ENCODE results near the gene SPDYE2B. TPM values are rescaled to one million over a fixed set of nuclear protein-coding genes. Genes with fewer than 3 reads are reported as not detected.
A peak's percentile ranks its signal among the peaks of the same experiment; 100 is the strongest.
"Not testable (repeated sequence)": the region's sequence is repeated elsewhere in the genome, so short reads cannot be mapped to it uniquely, and the experiment has no call there.

The SPDYE2B gene
- polyA plus RNA-seq, 1 of the 3 experiments (the other 2 are of a cell fraction) = not detected

- H3K4me3 ChIP-seq (ENCODE audit: low read depth in 2 of 2, low read length in 1 of 2); H3K27ac ChIP-seq (ENCODE audit: low read depth in 2 of 2, low read length in 1 of 2); H3K4me1 ChIP-seq (ENCODE audit: control insufficient read depth in 1 of 2, insufficient read depth in 2 of 2, low read depth in 1 of 2, low read length in 1 of 2); H2AFZ ChIP-seq (ENCODE audit: low read depth); POLR2A ChIA-PET; H3K9me3 ChIP-seq; H3K36me3 ChIP-seq (replicated peaks in 1 of 2; ENCODE audit: control insufficient read depth in 1 of 2, insufficient read depth in 2 of 2, low read length in 1 of 2); H4K20me1 ChIP-seq (ENCODE audit: insufficient read depth); H3F3A ChIP-seq (replicated peaks; ENCODE audit: insufficient read depth); CTCF ChIA-PET; H3K27me3 ChIP-seq (ENCODE audit: insufficient read depth); H3K4me2 ChIP-seq; DNase-seq; H3K9me2 ChIP-seq; H3K79me2 ChIP-seq (ENCODE audit: insufficient read depth); H3K9ac ChIP-seq: not testable (repeated sequence)
- WGBS (ENCODE audit: low lambda C conversion rate) = no CpG with 5 or more reads among the region's 30 CpGs
Observed at GRCh38 chr7:102611013-102611674, 39.0 kb upstream of the SPDYE2B start.

- DNase-seq; H3K36me3 ChIP-seq (replicated peaks in 1 of 2; ENCODE audit: control insufficient read depth in 1 of 2, insufficient read depth in 2 of 2, low read length in 1 of 2); POLR2A ChIA-PET; H3F3A ChIP-seq (replicated peaks; ENCODE audit: insufficient read depth); H3K4me1 ChIP-seq (ENCODE audit: control insufficient read depth in 1 of 2, insufficient read depth in 2 of 2, low read depth in 1 of 2, low read length in 1 of 2); H3K9ac ChIP-seq; H3K27me3 ChIP-seq (ENCODE audit: insufficient read depth); H3K79me2 ChIP-seq (ENCODE audit: insufficient read depth); H3K9me2 ChIP-seq; H3K9me3 ChIP-seq; H2AFZ ChIP-seq (ENCODE audit: low read depth); H4K20me1 ChIP-seq (ENCODE audit: insufficient read depth); CTCF ChIA-PET: not testable (repeated sequence)
- 41% methylated on average over 8 of the region's 10 CpGs for WGBS (ENCODE audit: low lambda C conversion rate)
- H3K4me3 ChIP-seq (ENCODE audit: low read depth in 2 of 2, low read length in 1 of 2) = peak overlapping the region in 1 of 2 experiments; percentile 30; a peak in 2 of 4 replicates
- peak overlapping the region in 1 of 2 experiments; percentile 80; a peak in 2 of 4 replicates for H3K27ac ChIP-seq (ENCODE audit: low read depth in 2 of 2, low read length in 1 of 2)
- peak overlapping the region; percentile 48; the same call in 1 of the 2 replicates for H3K4me2 ChIP-seq
Observed at GRCh38 chr7:102611675-102612325, 38.3 kb upstream of the SPDYE2B start.

- H3F3A ChIP-seq (replicated peaks; ENCODE audit: insufficient read depth); DNase-seq; H3K27ac ChIP-seq (ENCODE audit: low read depth in 2 of 2, low read length in 1 of 2); H4K20me1 ChIP-seq (ENCODE audit: insufficient read depth); H3K4me3 ChIP-seq (ENCODE audit: low read depth in 2 of 2, low read length in 1 of 2); POLR2A ChIA-PET; H3K4me1 ChIP-seq (ENCODE audit: control insufficient read depth in 1 of 2, insufficient read depth in 2 of 2, low read depth in 1 of 2, low read length in 1 of 2); H3K36me3 ChIP-seq (replicated peaks in 1 of 2; ENCODE audit: control insufficient read depth in 1 of 2, insufficient read depth in 2 of 2, low read length in 1 of 2); H3K79me2 ChIP-seq (ENCODE audit: insufficient read depth); H3K9me3 ChIP-seq; H3K27me3 ChIP-seq (ENCODE audit: insufficient read depth); CTCF ChIA-PET; H3K9me2 ChIP-seq; H2AFZ ChIP-seq (ENCODE audit: low read depth); H3K4me2 ChIP-seq; H3K9ac ChIP-seq: not testable (repeated sequence)
- WGBS (ENCODE audit: low lambda C conversion rate) = 96% methylated on average over 3 of the region's 15 CpGs
Observed at GRCh38 chr7:102613575-102614345, 36.4 kb upstream of the SPDYE2B start.

- H3K9ac ChIP-seq; H4K20me1 ChIP-seq (ENCODE audit: insufficient read depth); DNase-seq; H3K36me3 ChIP-seq (replicated peaks in 1 of 2; ENCODE audit: control insufficient read depth in 1 of 2, insufficient read depth in 2 of 2, low read length in 1 of 2); H3K79me2 ChIP-seq (ENCODE audit: insufficient read depth); H3K27ac ChIP-seq (ENCODE audit: low read depth in 2 of 2, low read length in 1 of 2); H3F3A ChIP-seq (replicated peaks; ENCODE audit: insufficient read depth); H3K4me1 ChIP-seq (ENCODE audit: control insufficient read depth in 1 of 2, insufficient read depth in 2 of 2, low read depth in 1 of 2, low read length in 1 of 2); H2AFZ ChIP-seq (ENCODE audit: low read depth); H3K27me3 ChIP-seq (ENCODE audit: insufficient read depth); H3K4me3 ChIP-seq (ENCODE audit: low read depth in 2 of 2, low read length in 1 of 2); H3K4me2 ChIP-seq; H3K9me3 ChIP-seq; H3K9me2 ChIP-seq; POLR2A ChIA-PET; CTCF ChIA-PET: not testable (repeated sequence)
- WGBS (ENCODE audit: low lambda C conversion rate) = no CpG with 5 or more reads among the region's 4 CpGs
Observed at GRCh38 chr7:102614346-102614697, 35.8 kb upstream of the SPDYE2B start.

DNA sequence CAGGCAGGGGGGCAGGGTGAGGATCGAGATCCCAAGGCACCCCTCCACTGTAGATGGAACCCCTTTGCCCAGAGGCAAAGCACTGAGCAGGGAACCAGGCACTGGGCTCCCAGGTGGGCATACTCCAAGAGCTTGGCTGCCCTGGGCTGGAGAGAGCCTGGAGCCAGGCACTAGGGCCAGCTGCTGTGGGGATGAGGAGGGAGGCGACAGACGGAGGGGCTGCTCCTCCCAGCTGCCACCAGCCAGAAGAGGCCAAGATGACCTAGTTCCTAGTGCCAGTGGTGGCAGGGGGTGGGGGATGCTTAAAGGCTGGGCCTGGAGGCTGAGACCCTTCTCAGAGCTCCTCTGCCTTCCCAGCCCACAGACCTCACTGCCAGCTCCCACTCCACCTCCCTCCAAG, 35.2 kb upstream of the SPDYE2B start:
- H3K9ac ChIP-seq; H2AFZ ChIP-seq (ENCODE audit: low read depth); H3K27ac ChIP-seq (ENCODE audit: low read depth in 2 of 2, low read length in 1 of 2); H3K4me3 ChIP-seq (ENCODE audit: low read depth in 2 of 2, low read length in 1 of 2); H4K20me1 ChIP-seq (ENCODE audit: insufficient read depth); H3K27me3 ChIP-seq (ENCODE audit: insufficient read depth); POLR2A ChIA-PET; H3K79me2 ChIP-seq (ENCODE audit: insufficient read depth); H3K4me2 ChIP-seq; CTCF ChIA-PET; H3K9me3 ChIP-seq; H3K4me1 ChIP-seq (ENCODE audit: control insufficient read depth in 1 of 2, insufficient read depth in 2 of 2, low read depth in 1 of 2, low read length in 1 of 2); H3F3A ChIP-seq (replicated peaks; ENCODE audit: insufficient read depth); H3K9me2 ChIP-seq; DNase-seq; H3K36me3 ChIP-seq (replicated peaks in 1 of 2; ENCODE audit: control insufficient read depth in 1 of 2, insufficient read depth in 2 of 2, low read length in 1 of 2): not testable (repeated sequence)
- no CpG with 5 or more reads among the region's 3 CpGs for WGBS (ENCODE audit: low lambda C conversion rate)

DNA sequence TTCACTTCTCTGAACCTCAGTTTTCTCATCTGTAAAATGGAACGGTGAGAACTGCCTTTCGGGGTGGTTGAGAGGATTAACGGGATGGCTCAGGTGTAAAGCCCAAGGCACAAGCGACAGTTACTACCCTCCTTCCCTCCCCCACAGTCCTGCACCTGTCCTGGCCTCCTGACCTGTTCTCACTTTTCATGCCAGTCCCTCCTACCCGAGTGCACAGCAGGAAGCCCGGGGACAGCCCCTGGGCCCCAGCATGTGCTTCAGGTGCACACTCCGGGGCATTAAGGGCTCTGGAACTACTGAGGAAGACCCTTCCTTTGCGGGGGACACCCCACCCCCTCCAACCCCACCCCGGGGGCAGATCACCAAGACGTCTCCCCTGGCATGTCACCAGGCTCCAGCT, 34.2 kb upstream of the SPDYE2B start:
- H3K4me1 ChIP-seq (ENCODE audit: control insufficient read depth in 1 of 2, insufficient read depth in 2 of 2, low read depth in 1 of 2, low read length in 1 of 2); POLR2A ChIA-PET; H3K4me3 ChIP-seq (ENCODE audit: low read depth in 2 of 2, low read length in 1 of 2); H3K9ac ChIP-seq; DNase-seq; H4K20me1 ChIP-seq (ENCODE audit: insufficient read depth); H3K36me3 ChIP-seq (replicated peaks in 1 of 2; ENCODE audit: control insufficient read depth in 1 of 2, insufficient read depth in 2 of 2, low read length in 1 of 2); H2AFZ ChIP-seq (ENCODE audit: low read depth); H3K27me3 ChIP-seq (ENCODE audit: insufficient read depth); H3K4me2 ChIP-seq; H3K79me2 ChIP-seq (ENCODE audit: insufficient read depth); CTCF ChIA-PET; H3K9me2 ChIP-seq; H3K9me3 ChIP-seq; H3F3A ChIP-seq (replicated peaks; ENCODE audit: insufficient read depth); H3K27ac ChIP-seq (ENCODE audit: low read depth in 2 of 2, low read length in 1 of 2): not testable (repeated sequence)
- WGBS (ENCODE audit: low lambda C conversion rate) = no CpG with 5 or more reads among the region's 10 CpGs
